Testis (tissue), 3 donors: ENCODE results near the gene TRAPPC10. TPM values are rescaled to one million over a fixed set of nuclear protein-coding genes. Genes with fewer than 3 reads are reported as not detected.

Experiments used
- DNase-seq: peaks from one replicate; pipeline ENCODE4 v3.0.0-alpha.2; 2019
- H3K27ac ChIP-seq, 2 donors: fragments of 200-600 bp; sonication (generic); one replicate each; pipeline ENCODE4 v1.5.1; 2019
- H3K27me3 ChIP-seq: fragments of 200-600 bp; sonication (generic); one replicate; pipeline ENCODE4 v1.5.1; 2019
- H3K36me3 ChIP-seq: fragments of 200-600 bp; sonication (generic); one replicate; pipeline ENCODE4 v1.5.1; 2017; ENCODE audit warnings: low read depth; ENCODE audit errors: missing control alignments
- H3K4me1 ChIP-seq: fragments of 200-600 bp; sonication (generic); one replicate; pipeline ENCODE4 v1.5.1; 2019
- H3K4me3 ChIP-seq, 2 donors: fragments of 200-600 bp; sonication (generic); one replicate each; pipeline ENCODE4 v1.5.1; 2017 to 2019
- H3K9me3 ChIP-seq: fragments of 200-600 bp; sonication (generic); one replicate; pipeline ENCODE4 v1.5.1; 2017
- POLR2A ChIP-seq: fragments of 450-650 bp; IDR thresholded peaks from one replicate; pipeline ENCODE4 v1.6.1; 2017; ENCODE audit warnings: antibody characterized with exemption, mild to moderate bottlenecking, moderate library complexity
- WGBS, 2 donors: methylation state at CpG; one replicate each; pipeline ENCODE4 v1.1.5; 2018; 5-methylcytosine and 5-hydroxymethylcytosine counted together
- intact Hi-C: fragments of 100-400 bp; cut with DNase I; formaldehyde crosslinking; loops from one replicate; pipeline ENCODE4 v1.15.1; 2023; ENCODE audit warnings: low total_unique reads
- polyA plus RNA-seq: library from polyadenylated mRNA; stranded (reverse); fragments of 350-450 nt; fragmentation: Illumina TruSeq; extraction: RNeasy Lipid Tissue Mini Kit (QIAGEN cat#74804); gene quantifications from one replicate; pipeline ENCODE4 v1.2.3, GENCODE V29; 2014; ENCODE audit warnings: low read depth, low replicate concordance; ENCODE audit not compliant: insufficient read depth
- total RNA-seq, 2 donors: library from RNA; depleted of rRNA; stranded (reverse); fragments of >200 nt; gene quantifications; one replicate each; pipeline ENCODE4 v1.2.3, GENCODE V29; 2016
- TF ChIP-seq, protein P1 (sequence below), 3 experiments: fragments of 450-650 bp in 2 of 3; fragments of 200-600 bp in 1 of 3; sonication (generic) in 1 of 3; IDR thresholded peaks; one replicate each; pipeline ENCODE4 v1.5.1; 2016 to 2019; ENCODE audit warnings: antibody characterized with exemption in 3 of 3, mild to moderate bottlenecking in 2 of 3, moderate library complexity in 1 of 3

TRAPPC10 gene
- total and polyA plus RNA-seq, 3 donors from 2014 or later: 46.4 to 69.8 (median 58.0) TPM

DNA sequence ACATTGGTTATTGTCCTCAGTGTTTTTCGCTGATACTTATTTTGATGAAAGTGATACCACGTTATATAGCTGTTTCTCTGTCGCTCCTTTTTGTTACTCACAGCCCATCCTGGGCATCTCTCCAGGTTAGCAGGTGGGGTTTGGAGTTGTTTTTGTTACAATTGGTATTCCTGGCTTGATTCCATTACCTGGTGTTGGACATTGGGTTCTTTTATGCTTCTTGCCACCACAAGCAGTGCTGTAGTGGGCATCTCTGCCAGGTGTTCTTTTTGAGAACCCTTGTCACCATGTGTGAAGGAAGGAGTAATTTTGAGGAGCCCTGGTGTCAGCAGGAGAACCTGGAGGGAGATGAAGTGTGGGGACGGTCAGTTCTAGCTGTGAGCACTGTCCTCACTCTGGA lies 47.6 kb downstream of the TRAPPC10 start:
- intact Hi-C loops: no loop called here
- Histone ChIP-seq H3K9me3 (no peaks in the 10 kb centered on the region), H3K36me3 (no peaks in the 10 kb centered on the region), H3K4me3 (no peak overlapping the region), H3K27ac (no peak overlapping the region), H3K27me3 (no peaks in the 10 kb centered on the region), H3K4me1 (peaks cover 10% of the 10 kb centered on the region)
- TF ChIP-seq, protein P1, sequence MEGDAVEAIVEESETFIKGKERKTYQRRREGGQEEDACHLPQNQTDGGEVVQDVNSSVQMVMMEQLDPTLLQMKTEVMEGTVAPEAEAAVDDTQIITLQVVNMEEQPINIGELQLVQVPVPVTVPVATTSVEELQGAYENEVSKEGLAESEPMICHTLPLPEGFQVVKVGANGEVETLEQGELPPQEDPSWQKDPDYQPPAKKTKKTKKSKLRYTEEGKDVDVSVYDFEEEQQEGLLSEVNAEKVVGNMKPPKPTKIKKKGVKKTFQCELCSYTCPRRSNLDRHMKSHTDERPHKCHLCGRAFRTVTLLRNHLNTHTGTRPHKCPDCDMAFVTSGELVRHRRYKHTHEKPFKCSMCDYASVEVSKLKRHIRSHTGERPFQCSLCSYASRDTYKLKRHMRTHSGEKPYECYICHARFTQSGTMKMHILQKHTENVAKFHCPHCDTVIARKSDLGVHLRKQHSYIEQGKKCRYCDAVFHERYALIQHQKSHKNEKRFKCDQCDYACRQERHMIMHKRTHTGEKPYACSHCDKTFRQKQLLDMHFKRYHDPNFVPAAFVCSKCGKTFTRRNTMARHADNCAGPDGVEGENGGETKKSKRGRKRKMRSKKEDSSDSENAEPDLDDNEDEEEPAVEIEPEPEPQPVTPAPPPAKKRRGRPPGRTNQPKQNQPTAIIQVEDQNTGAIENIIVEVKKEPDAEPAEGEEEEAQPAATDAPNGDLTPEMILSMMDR (IDR thresholded peaks at IDR 0.05): no peak
- TF ChIP-seq POLR2A: no peak
- 72 to 78% methylated on average over 4 of the region's 4 CpGs for WGBS, 2 donors
- no peak for DNase-seq

- Histone ChIP-seq H3K27ac (no peak overlapping the region), H3K36me3 (no peaks in the 10 kb centered on the region)
Measured at GRCh38 chr21:44062380-44062779, 50.3 kb downstream of the TRAPPC10 start.

DNA sequence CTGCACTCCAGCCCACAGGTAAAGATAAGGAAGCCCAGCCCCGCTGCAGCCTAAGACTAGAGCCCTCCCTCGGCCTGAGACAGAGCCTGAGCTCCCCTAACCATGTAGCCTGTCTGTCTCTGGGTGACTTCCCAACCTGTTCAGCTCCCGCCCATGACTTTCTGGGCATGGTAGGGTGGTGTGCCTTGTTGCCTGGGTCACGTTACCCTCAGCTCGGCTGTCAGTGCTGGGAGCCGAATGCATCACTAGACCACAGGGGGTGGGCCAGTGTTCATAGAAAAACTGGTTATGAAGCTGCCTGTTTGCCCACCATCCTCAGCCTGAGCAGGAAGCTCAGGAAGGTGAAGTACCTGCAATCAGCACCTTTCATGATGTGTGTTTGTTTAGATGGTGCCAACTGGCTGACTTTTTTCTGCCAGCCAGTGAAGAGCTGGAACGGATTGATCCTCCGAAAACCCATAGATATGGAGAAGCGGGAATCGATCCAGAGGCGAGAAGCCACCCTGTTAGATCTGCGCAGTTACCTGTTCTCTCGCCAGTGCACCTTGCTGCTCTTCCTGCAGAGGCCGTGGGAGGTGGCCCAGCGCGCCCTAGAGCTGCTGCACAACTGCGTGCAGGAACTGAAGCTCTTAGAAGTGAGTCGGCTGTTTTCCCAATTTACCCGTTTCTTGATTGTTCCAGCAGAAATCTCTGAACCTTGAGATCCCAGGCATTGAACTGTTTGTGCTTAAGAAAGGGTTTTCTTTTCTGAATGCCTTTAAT lies 51.2 kb downstream of the TRAPPC10 start:
- Histone ChIP-seq H3K36me3 (no peaks in the 10 kb centered on the region), H3K4me3 (no peak overlapping the region), H3K27ac (no peak overlapping the region), H3K9me3 (no peaks in the 10 kb centered on the region), H3K27me3 (no peaks in the 10 kb centered on the region), H3K4me1 (peaks cover 6% of the 10 kb centered on the region)
- no peak for TF ChIP-seq POLR2A
- TF ChIP-seq, protein P1 (IDR thresholded peaks at IDR 0.05): no peak
- WGBS, 2 donors: 86 to 88% methylated on average over 19 of the region's 19 CpGs
- intact Hi-C loops: no loop called here
- DNase-seq: no peak

More at GRCh38 chr21:44062380-44062779, 50.3 kb downstream of the TRAPPC10 start:
- DNase-seq: peak; percentile 70
- Histone ChIP-seq H3K4me3 (no peak overlapping the region), H3K27me3 (no peaks in the 10 kb centered on the region), H3K4me1 (peaks cover 6% of the 10 kb centered on the region), H3K9me3 (no peaks in the 10 kb centered on the region)
- intact Hi-C loops: no loop called here
- TF ChIP-seq POLR2A: no peak
- TF ChIP-seq, protein P1 (IDR thresholded peaks at IDR 0.05): no peak
- 80 to 93% methylated on average over 7 of the region's 7 CpGs for WGBS, 2 donors

- DNase-seq: no peak
- no peaks in the 10 kb centered on the region for H3K27me3 ChIP-seq
- TF ChIP-seq, protein P1 (IDR thresholded peaks at IDR 0.05): no peak
- no peak for TF ChIP-seq POLR2A
- H3K36me3 ChIP-seq: no peaks in the 10 kb centered on the region
- H3K4me1 ChIP-seq: peaks cover 6% of the 10 kb centered on the region
- 91 to 94% methylated on average over 13 of the region's 13 CpGs for whole genome bisulfite sequencing, 2 donors
- intact Hi-C loops: no loop called here
- H3K9me3 ChIP-seq: no peaks in the 10 kb centered on the region
- no peak overlapping the region for H3K27ac ChIP-seq
- no peak overlapping the region for H3K4me3 ChIP-seq
Measured at GRCh38 chr21:44064852-44065403, 52.8 kb downstream of the TRAPPC10 start.

DNA sequence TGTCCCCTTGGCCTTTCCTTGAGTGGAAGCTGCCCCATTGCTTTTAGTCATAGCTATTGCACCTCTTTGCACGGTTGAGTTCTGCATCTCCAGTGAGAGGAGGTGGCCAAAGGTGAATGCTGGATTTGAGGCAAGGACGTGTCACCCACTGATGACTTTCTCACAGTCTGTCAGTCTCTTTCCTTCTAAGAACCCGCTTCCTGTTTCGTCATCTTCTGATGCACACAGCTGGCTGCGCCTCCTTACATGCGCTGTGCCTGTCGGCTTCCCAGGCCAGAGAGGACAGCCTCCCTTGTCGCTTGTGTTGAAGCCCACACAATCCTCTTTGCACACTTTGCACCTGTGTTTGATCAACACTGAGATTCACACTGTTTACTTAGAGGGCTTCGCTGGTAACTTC lies 53.3 kb downstream of the TRAPPC10 start:
- no peak overlapping the region for H3K4me3 ChIP-seq
- no peak for TF ChIP-seq POLR2A
- TF ChIP-seq, protein P1 (IDR thresholded peaks at IDR 0.05): no peak
- no peaks in the 10 kb centered on the region for H3K27me3 ChIP-seq
- H3K4me1 ChIP-seq: peaks cover 6% of the 10 kb centered on the region
- no peak for DNase-seq
- H3K36me3 ChIP-seq: no peaks in the 10 kb centered on the region
- H3K9me3 ChIP-seq: no peaks in the 10 kb centered on the region
- intact Hi-C loops: no loop called here
- 85 to 93% methylated on average over 9 of the region's 9 CpGs for WGBS, 2 donors
- H3K27ac ChIP-seq: no peak overlapping the region
